ENCODE data around the gene CLEC2L. TPM values are rescaled to one million over a fixed set of nuclear protein-coding genes. Genes with fewer than 3 reads are reported as not detected.

Gene CLEC2L
- total RNA-seq, 1 donor from 2014 or later, result not detected

DNA sequence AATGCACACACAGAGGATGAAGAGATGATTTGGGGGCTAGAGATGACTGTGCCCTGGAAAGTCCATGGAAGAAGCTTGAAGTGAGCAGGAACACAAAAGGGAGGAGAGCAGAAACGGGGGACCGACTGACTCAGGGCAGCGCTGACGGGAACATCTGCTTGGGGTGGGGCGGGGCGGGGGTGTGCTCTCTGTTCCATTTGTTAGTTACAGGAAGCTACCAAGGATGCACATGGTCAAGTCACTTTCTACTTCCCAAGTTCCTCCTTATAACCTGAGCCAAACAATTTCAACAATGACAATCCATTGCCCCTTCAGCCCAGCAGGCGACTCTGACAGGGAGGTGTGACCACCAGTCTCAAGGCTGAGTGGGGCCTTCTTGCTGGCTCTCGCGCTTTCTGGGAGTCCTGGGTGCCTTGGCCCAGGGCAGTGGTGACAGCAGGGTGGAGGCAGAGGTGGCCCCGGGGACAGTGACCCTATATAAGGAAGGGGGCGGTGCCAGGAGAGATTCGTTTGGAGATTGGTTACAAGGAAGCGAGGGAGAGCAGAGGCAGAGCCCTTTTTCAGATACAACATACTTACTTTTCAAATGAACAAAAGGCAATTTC, 39.6 kb downstream of the CLEC2L start:
- FAIRE-seq (no peak), DNase-seq (ENCODE audit: low read depth) (no peak)
- no peaks in the 10 kb centered on the region for H3K27me3 ChIP-seq (ENCODE audit: control insufficient read depth, insufficient read depth, low read length)
- peaks cover 5% of the 10 kb centered on the region for H3K36me3 ChIP-seq (ENCODE audit: control insufficient read depth, insufficient read depth, low read length)
- no peak overlapping the region for H3K4me3 ChIP-seq (ENCODE audit: low read depth, low read length)
- TF ChIP-seq, protein P1, sequence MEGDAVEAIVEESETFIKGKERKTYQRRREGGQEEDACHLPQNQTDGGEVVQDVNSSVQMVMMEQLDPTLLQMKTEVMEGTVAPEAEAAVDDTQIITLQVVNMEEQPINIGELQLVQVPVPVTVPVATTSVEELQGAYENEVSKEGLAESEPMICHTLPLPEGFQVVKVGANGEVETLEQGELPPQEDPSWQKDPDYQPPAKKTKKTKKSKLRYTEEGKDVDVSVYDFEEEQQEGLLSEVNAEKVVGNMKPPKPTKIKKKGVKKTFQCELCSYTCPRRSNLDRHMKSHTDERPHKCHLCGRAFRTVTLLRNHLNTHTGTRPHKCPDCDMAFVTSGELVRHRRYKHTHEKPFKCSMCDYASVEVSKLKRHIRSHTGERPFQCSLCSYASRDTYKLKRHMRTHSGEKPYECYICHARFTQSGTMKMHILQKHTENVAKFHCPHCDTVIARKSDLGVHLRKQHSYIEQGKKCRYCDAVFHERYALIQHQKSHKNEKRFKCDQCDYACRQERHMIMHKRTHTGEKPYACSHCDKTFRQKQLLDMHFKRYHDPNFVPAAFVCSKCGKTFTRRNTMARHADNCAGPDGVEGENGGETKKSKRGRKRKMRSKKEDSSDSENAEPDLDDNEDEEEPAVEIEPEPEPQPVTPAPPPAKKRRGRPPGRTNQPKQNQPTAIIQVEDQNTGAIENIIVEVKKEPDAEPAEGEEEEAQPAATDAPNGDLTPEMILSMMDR (IDR thresholded peaks at IDR 0.05; ENCODE audit: insufficient read depth, low read length, severe bottlenecking), result no peak

DNA sequence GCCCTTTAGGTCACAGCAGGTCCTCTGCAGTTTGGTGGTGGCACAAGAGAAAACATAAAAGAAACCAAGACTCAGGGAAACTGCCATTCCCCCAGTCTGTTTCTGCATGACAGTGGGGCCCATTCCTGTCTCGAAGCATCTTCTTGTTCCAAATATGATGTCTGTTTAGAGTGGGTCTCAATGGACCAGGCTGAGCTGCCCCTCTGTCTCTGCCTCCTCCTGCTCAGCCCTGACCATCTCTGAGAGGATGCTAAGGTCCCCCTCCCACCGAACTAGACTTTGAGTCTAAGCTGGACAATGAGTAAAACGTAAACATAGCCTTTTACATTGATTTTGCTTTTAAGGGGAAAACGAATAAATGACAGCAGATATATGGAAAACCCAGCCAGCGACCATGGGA, 40.4 kb downstream of the CLEC2L start:
- DNase-seq (ENCODE audit: low read depth) (no peak), FAIRE-seq (no peak)
- H3K36me3 ChIP-seq (ENCODE audit: control insufficient read depth, insufficient read depth, low read length), result peaks cover 6% of the 10 kb centered on the region
- H3K27me3 ChIP-seq (ENCODE audit: control insufficient read depth, insufficient read depth, low read length), result no peaks in the 10 kb centered on the region
- no peak overlapping the region for H3K4me3 ChIP-seq (ENCODE audit: low read depth, low read length)
- TF ChIP-seq, protein P1 (IDR thresholded peaks at IDR 0.05; ENCODE audit: insufficient read depth, low read length, severe bottlenecking), result no peak

DNA sequence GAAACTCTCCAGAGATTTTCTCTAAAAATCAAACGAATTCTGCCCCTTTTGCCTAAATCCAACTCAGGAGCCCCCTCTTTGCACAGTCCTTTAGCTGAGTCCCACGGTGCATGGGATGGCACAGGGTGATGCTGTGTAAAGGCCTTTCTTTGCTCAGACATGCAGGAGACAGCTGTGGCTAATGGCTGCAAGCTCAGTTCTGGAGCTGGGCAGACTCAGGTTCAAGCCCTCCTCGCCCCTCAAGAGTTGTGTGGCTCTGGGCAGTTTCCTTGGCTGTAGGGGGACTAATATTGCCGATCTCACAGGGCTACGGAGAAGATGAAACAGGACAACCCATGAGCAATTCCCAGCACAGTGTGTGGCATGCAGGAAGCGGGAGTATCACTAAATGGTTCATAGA, 42.6 kb downstream of the CLEC2L start:
- Histone ChIP-seq H3K36me3 (ENCODE audit: control insufficient read depth, insufficient read depth, low read length) (peaks cover 6% of the 10 kb centered on the region), H3K27me3 (ENCODE audit: control insufficient read depth, insufficient read depth, low read length) (no peaks in the 10 kb centered on the region), H3K4me3 (ENCODE audit: low read depth, low read length) (no peak overlapping the region)
- TF ChIP-seq, protein P1 (IDR thresholded peaks at IDR 0.05; ENCODE audit: insufficient read depth, low read length, severe bottlenecking), result no peak
- no peak for DNase-seq (ENCODE audit: low read depth)
- FAIRE-seq, result no peak

DNA sequence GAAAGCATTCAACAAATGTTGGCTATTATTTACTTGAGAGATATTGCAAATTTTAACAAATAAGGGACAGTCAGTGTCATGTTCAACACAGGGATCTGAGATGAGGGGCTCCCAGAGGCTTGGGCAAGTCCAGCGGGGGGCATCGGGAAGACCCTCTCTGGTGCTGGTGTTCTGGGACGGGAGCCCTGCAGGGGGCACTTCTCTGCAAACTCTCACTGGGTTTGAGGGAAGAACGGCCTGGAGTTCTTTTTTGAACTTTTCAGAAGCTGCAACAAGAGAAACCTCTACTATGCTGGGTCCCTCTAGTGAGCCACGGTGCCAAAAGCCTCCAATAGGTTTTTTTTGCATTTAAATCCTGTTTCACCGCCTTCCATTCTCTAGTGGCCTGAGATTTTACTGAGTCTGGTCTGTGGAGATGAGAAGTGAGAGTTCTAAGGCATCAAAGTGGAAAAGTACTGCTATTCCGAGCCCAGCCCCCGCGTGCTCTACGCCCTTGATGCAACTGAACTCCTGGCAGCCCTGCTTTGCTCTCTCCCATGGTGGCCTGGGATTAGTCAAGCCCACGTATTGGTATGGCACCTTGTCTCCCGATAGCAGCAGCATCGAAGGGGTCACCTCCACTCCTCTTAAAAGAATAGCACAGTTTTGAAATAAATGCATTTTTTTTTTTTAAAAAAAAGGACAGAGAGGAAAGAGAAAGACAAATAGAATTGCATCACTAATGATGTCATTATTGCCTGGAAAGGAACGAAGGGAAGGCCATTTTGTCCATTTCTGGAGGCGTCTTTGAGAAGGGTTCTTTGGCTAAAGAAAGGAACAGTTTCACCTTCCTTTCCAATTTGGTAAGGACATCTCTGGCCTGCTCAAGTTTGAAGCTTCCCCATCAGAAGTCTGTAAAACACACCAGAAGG, 43.5 kb downstream of the CLEC2L start:
- DNase-seq (ENCODE audit: low read depth) (no peak), FAIRE-seq (no peak)
- Histone ChIP-seq H3K4me3 (ENCODE audit: low read depth, low read length) (no peak overlapping the region), H3K36me3 (ENCODE audit: control insufficient read depth, insufficient read depth, low read length) (peaks cover 6% of the 10 kb centered on the region), H3K27me3 (ENCODE audit: control insufficient read depth, insufficient read depth, low read length) (no peaks in the 10 kb centered on the region)
- TF ChIP-seq, protein P1 (IDR thresholded peaks at IDR 0.05; ENCODE audit: insufficient read depth, low read length, severe bottlenecking), result no peak

DNA sequence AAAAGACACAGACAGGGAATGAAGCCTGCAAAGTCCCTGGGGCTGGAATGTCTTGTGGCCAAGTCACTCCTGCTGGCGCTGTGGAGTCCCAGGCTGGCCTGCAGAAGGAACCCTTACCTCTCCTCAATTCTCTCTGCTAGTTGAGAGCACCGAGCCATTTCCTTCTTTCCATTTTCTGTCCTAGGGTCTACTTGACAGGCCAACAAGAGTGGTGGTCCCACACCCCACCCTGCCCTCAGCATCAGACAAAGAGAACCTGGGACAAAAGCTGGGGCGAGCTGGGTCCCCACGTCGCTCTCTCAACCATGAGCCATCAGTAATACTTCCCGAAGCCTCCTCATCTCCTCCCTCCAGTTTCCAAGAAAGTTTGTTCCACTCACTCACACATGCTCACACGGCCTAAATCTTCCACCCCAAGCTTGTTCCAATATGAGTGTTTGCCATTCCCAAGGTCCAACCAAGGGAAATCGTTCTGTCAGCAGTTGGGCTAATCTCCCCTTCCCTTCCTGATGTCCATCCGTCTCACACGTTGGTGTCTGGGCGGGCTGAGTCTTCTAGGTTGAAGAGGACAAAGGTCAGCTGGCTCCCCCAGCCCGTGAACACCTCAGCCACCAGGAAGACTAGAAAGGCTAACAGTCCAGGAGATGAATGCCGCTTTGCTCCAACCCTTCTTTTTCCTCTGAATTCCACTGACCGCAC, 44.3 kb downstream of the CLEC2L start:
- peak; percentile 60 for FAIRE-seq
- no peaks in the 10 kb centered on the region for H3K27me3 ChIP-seq (ENCODE audit: control insufficient read depth, insufficient read depth, low read length)
- DNase-seq (ENCODE audit: low read depth), result no peak

More for the DNA sequence above, 44.3 kb downstream of the CLEC2L start:
- TF ChIP-seq, protein P1 (IDR thresholded peaks at IDR 0.05; ENCODE audit: insufficient read depth, low read length, severe bottlenecking), result no peak
- H3K4me3 ChIP-seq (ENCODE audit: low read depth, low read length), result no peak overlapping the region
- H3K36me3 ChIP-seq (ENCODE audit: control insufficient read depth, insufficient read depth, low read length), result peaks cover 6% of the 10 kb centered on the region

Data from bronchial epithelial cell (primary cell).